CD14-positive monocyte (primary cell): ENCODE data around the gene CLK4. TPM values are rescaled to one million over a fixed set of nuclear protein-coding genes. Genes with fewer than 3 reads are reported as not detected.

ENCODE experiments used
- DNase-seq, 3 donors: peaks; one replicate each; pipeline ENCODE4 v3.0.0-alpha.2; 2011 to 2022
- H2AFZ ChIP-seq: 2 replicates; pipeline ENCODE4 v1.6.0; 2012; ENCODE audit warnings: mild to moderate bottlenecking, low read depth, low read length, inconsistent platforms; ENCODE audit not compliant: insufficient read depth, poor library complexity, severe bottlenecking
- H3K27ac ChIP-seq, 2 donors: 1 replicate in 1 of 2; 2 replicates in 1 of 2; pipeline ENCODE4 v1.5.1; 2012 to 2013; ENCODE audit warnings: low read length in 2 of 2, control low read depth in 1 of 2, inconsistent platforms in 1 of 2, low read depth in 1 of 2, mild to moderate bottlenecking in 1 of 2
- H3K27me3 ChIP-seq, 2 donors: one replicate each; pipeline versions ENCODE4 v1.6.0 to v1.6.1; 2011 to 2013; ENCODE audit warnings: low read length in 2 of 2; ENCODE audit not compliant: control insufficient read depth in 2 of 2, insufficient read depth in 2 of 2
- H3K36me3 ChIP-seq, 2 donors: replicated peaks in 1 of 2; 1 replicate in 1 of 2; 2 replicates in 1 of 2; pipeline versions ENCODE4 v1.5.1 to v1.6.1; 2012 to 2013; ENCODE audit warnings: low read length in 2 of 2, control low read depth in 1 of 2, inconsistent platforms in 1 of 2, mild to moderate bottlenecking in 1 of 2; ENCODE audit not compliant: insufficient read depth in 2 of 2, control insufficient read depth in 1 of 2
- H3K4me1 ChIP-seq, 2 donors: 1 replicate in 1 of 2; 2 replicates in 1 of 2; pipeline versions ENCODE4 v1.5.1 to v1.6.1; 2012 to 2013; ENCODE audit warnings: low read length in 2 of 2, control low read depth in 1 of 2, inconsistent platforms in 1 of 2, mild to moderate bottlenecking in 1 of 2, moderate library complexity in 1 of 2; ENCODE audit not compliant: insufficient read depth in 2 of 2, control insufficient read depth in 1 of 2
- H3K4me2 ChIP-seq: replicated peaks from 2 replicates; pipeline ENCODE3; 2012; ENCODE audit warnings: low read length, moderate library complexity, mild to moderate bottlenecking; ENCODE audit not compliant: poor library complexity, severe bottlenecking; ENCODE audit errors: extremely low read depth
- H3K4me3 ChIP-seq, 3 experiments: fragments of 200-600 bp in 1 of 3; sonication (generic) in 1 of 3; replicated peaks in 1 of 3; 1 replicate in 2 of 3; 2 replicates in 1 of 3; pipeline ENCODE4 v1.5.1; 2011 to 2013; ENCODE audit warnings: low read length in 3 of 3, mild to moderate bottlenecking in 3 of 3, control low read depth in 2 of 3, low read depth in 2 of 3, inconsistent platforms in 1 of 3, moderate library complexity in 1 of 3
- H3K79me2 ChIP-seq: 2 replicates; pipeline ENCODE4 v1.6.0; 2012; ENCODE audit warnings: mild to moderate bottlenecking, control low read depth, inconsistent platforms, low read length, moderate library complexity; ENCODE audit not compliant: insufficient read depth
- H3K9ac ChIP-seq: 2 replicates; pipeline ENCODE4 v1.6.0; 2017; ENCODE audit warnings: low read length, mild to moderate bottlenecking; ENCODE audit not compliant: insufficient read depth, poor library complexity, severe bottlenecking
- H3K9me3 ChIP-seq, 2 donors: replicated peaks in 1 of 2; 1 replicate in 1 of 2; 2 replicates in 1 of 2; pipeline versions ENCODE4 v1.5.1 to v1.6.1; 2012 to 2013; ENCODE audit warnings: low read length in 2 of 2, control low read depth in 1 of 2; ENCODE audit not compliant: control insufficient read depth in 1 of 2, insufficient read depth in 1 of 2
- H4K20me1 ChIP-seq: 2 replicates; pipeline ENCODE4 v1.6.0; 2012; ENCODE audit warnings: mild to moderate bottlenecking, low read length, control low read depth, moderate library complexity; ENCODE audit not compliant: insufficient read depth
- H3K27ac Mint-ChIP-seq, 7 donors: one replicate each; pipeline ENCODE4 v1.8.0; 2020; ENCODE audit warnings: mild to moderate bottlenecking in 7 of 7, mixed read lengths in 7 of 7, moderate library complexity in 6 of 7, inconsistent platforms in 2 of 7
- H3K27me3 Mint-ChIP-seq, 3 donors: one replicate each; pipeline ENCODE4 v1.8.0; 2021 to 2022; ENCODE audit warnings: low read depth in 3 of 3, mild to moderate bottlenecking in 3 of 3, mixed read lengths in 3 of 3, moderate library complexity in 3 of 3, inconsistent platforms in 1 of 3
- H3K36me3 Mint-ChIP-seq, 2 donors: one replicate each; pipeline ENCODE4 v1.8.0; 2020; ENCODE audit warnings: mixed read lengths in 2 of 2, inconsistent platforms in 1 of 2, mild to moderate bottlenecking in 1 of 2
- H3K4me1 Mint-ChIP-seq: one replicate; pipeline ENCODE4 v1.8.0; 2020; ENCODE audit warnings: mild to moderate bottlenecking, mixed read lengths
- H3K4me3 Mint-ChIP-seq, 2 donors: one replicate each; pipeline ENCODE4 v1.8.0; 2020; ENCODE audit warnings: mild to moderate bottlenecking in 2 of 2, mixed read lengths in 2 of 2, moderate library complexity in 1 of 2
- H3K9me3 Mint-ChIP-seq, 7 donors: one replicate each; pipeline ENCODE4 v1.8.0; 2020 to 2022; ENCODE audit warnings: mixed read lengths in 7 of 7, mild to moderate bottlenecking in 6 of 7, moderate library complexity in 6 of 7, inconsistent platforms in 2 of 7
- CTCF ChIP-seq: fragments of 200-600 bp; IDR thresholded peaks from one replicate; pipeline ENCODE4 v1.8.0; 2022; ENCODE audit warnings: antibody characterized with exemption, mild to moderate bottlenecking
- WGBS: methylation state at CpG from one replicate; pipeline ENCODE4 v1.1.5; 2013; ENCODE audit warnings: missing lambda C conversion rate; ENCODE audit not compliant: insufficient coverage; 5-methylcytosine and 5-hydroxymethylcytosine counted together
- intact Hi-C, 2 donors: fragments of 100-400 bp; cut with micrococcal nuclease; formaldehyde crosslinking; loops; one replicate each; pipeline versions ENCODE4 v1.15.0 to v1.15.1; 2023
- polyA plus RNA-seq, 3 donors: library from polyadenylated mRNA; depleted of rRNA in 1 of 3; unstranded in 2 of 3; stranded (reverse) in 1 of 3; fragments of 300-500 nt in 2 of 3; fragments of >200 nt in 1 of 3; fragmentation: Illumina TruSeq in 2 of 3; gene quantifications; 1 replicate in 2 of 3; 2 replicates in 1 of 3; pipeline ENCODE4 v1.2.3, GENCODE V29; 2012 to 2021

The CLK4 gene
- polyA plus RNA-seq, 3 donors, result 3.0 to 46.9 (median 4.9) TPM

DNA sequence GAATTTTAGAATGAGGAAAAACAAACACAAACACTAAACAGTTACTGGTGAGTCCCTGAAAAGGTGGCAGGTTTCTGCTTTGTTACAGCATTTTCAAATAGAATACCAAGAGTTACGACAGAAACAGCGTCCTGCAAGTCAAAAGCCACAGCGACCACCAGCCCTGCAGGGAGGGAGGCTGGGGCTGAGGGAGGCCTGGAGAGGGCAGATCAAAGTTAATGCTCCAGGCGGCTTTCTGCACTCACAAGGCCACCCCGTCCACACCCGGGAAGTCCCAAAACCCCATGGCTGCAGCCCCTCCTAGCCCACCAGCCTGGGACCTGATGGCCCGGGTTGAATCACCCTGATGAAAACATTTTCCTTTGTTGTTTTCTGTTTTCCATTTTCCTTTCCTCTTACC, 65.9 kb downstream of the CLK4 start:
- no peaks in the 10 kb centered on the region for H3K9me3 ChIP-seq
- no peaks in the 10 kb centered on the region for H3K27me3 ChIP-seq
- H3K27ac Mint-ChIP-seq, result no peak overlapping the region
- H3K4me1 Mint-ChIP-seq, result peaks cover 14% of the 10 kb centered on the region
- DNase-seq, result no peak
- WGBS, result 57% methylated on average over 5 of the region's 7 CpGs
- no peaks in the 10 kb centered on the region for H3K36me3 ChIP-seq
- no peak overlapping the region for H3K4me3 Mint-ChIP-seq
- no peak for TF ChIP-seq CTCF
- peaks cover 0 to 4% of the 10 kb centered on the region in 2 donors for H3K4me1 ChIP-seq
- no peaks in the 10 kb centered on the region for H3K36me3 Mint-ChIP-seq
- no peaks in the 10 kb centered on the region for H3K79me2 ChIP-seq
- H3K4me3 ChIP-seq, result no peak overlapping the region
- H3K9ac ChIP-seq, result no peak overlapping the region
- no peak overlapping the region for H2AFZ ChIP-seq
- peaks cover 4 to 12% (median 10%) of the 10 kb centered on the region in 7 donors for H3K9me3 Mint-ChIP-seq
- H3K27me3 Mint-ChIP-seq, result peaks cover 3 to 9% (median 6%) of the 10 kb centered on the region in 3 donors
- intact Hi-C loops, result no loop called here
- no peaks in the 10 kb centered on the region for H4K20me1 ChIP-seq
- H3K27ac ChIP-seq, result no peak overlapping the region
- H3K4me2 ChIP-seq, result no peak overlapping the region

GRCh38 chr5:178557416-178557815, 69.4 kb downstream of the CLK4 start:
- Histone ChIP-seq H3K27ac (no peak overlapping the region), H2AFZ (no peak overlapping the region), H3K9ac (no peak overlapping the region), H3K4me3 (no peak overlapping the region), H3K36me3 (no peaks in the 10 kb centered on the region), H3K4me1 (peaks cover 0 to 4% of the 10 kb centered on the region in 2 donors), H3K79me2 (no peaks in the 10 kb centered on the region), H4K20me1 (no peaks in the 10 kb centered on the region), H3K27me3 (no peaks in the 10 kb centered on the region), H3K4me2 (no peak overlapping the region), H3K9me3 (no peaks in the 10 kb centered on the region)
- no peak for TF ChIP-seq CTCF
- no peak for DNase-seq
- Mint-ChIP-seq H3K4me3 (no peak overlapping the region), H3K36me3 (no peaks in the 10 kb centered on the region), H3K4me1 (peaks cover 12% of the 10 kb centered on the region), H3K9me3 (peaks cover 0 to 7% (median 5%) of the 10 kb centered on the region in 7 donors), H3K27ac (no peak overlapping the region), H3K27me3 (peaks cover 2 to 3% (median 2%) of the 10 kb centered on the region in 3 donors)
- WGBS, result 96% methylated on average over 11 of the region's 11 CpGs
- intact Hi-C loops, result no loop called here
